Activated CD4-positive, alpha-beta T cell treated with anti-CD3 and anti-CD28 coated beads for 24 hours (primary cell): ENCODE measurements around the gene TECTB.
A peak's percentile ranks its signal among the peaks of the same experiment; 100 is the strongest.

ENCODE experiments used
- DNase-seq, 2 donors: peaks; one replicate each; pipeline ENCODE4 v3.0.0-alpha.2; 2020; ENCODE audit warnings: low read depth in 2 of 2

Gene TECTB

GRCh38 chr10:112308125-112308502 lies 24.9 kb downstream of the TECTB start:
- DNase-seq: no peak

DNA sequence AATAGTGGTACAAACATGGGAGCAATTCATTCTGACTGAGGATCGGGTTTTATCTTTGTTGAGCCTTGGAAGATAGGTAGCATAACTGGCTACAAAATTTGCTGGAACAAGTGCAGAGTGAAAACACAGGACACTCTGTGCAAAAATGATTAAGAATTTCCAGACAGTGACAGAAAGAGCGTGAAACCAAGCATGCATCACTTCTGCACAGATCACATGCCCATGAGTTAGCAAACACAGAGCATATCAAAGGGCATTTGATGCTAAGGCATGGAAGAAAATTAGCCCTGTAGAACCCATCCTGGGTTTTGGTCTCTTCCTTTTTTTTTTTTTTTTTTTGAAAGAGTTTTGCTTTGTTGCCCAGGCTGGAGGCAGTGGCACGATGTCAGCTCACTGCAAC lies 28.3 kb downstream of the TECTB start:
- no peak for DNase-seq

GRCh38 chr10:112313234-112313633 lies 30.0 kb downstream of the TECTB start:
- DNase-seq: no peak

- no peak for DNase-seq
Measured at GRCh38 chr10:112313911-112314310, 30.7 kb downstream of the TECTB start.

GRCh38 chr10:112314822-112315474 lies 31.7 kb downstream of the TECTB start:
- DNase-seq: peak; percentile 68 to 73

GRCh38 chr10:112327678-112328077 lies 44.5 kb downstream of the TECTB start:
- DNase-seq: no peak

GRCh38 chr10:112330162-112330561 lies 47.0 kb downstream of the TECTB start:
- DNase-seq: no peak

DNA sequence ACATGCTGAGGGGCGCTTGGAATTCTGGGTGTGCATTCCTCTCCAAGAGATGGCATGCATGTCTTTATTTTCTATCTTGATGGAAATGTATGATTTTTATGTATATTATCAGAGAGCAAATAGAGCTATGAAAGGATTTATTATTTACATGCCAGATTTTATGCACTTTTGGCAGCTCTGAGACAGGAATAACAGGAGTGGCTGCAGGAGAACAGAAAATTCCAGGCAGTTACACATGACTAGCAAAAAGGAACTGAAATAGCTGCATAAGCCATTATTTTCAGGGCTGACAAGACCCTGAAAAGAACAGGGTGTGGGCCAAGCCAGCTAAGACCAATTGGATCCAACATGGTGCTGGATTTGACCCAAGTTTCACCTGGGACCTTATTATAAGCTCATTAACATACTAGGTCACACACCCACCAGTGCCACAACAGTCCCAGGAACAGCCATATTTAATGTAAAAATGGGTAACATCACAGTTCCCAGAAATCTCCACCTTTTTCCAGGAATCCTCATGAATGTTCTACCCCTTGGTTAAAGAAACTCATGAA lies 47.5 kb downstream of the TECTB start:
- no peak for DNase-seq

DNA sequence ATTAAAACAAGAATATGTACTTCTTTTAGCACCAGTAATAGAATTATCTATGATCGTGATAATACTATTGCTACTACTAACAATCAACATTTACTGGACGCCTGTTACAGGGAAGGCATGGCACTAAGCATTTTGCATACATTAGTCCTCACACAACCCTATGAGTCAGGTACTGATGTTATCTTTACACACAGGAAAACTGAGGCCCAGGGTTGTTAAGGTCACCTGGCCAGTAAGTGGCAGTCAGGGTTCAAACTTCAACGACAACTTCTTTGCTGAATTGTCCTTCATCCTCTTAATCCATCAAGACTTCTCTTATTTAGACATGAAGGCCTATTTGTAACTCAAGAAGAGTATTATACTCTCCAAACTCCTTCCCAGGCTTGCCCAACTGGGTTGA lies 48.8 kb downstream of the TECTB start:
- DNase-seq: no peak

- DNase-seq: no peak
Measured at GRCh38 chr10:112332509-112333228, 49.5 kb downstream of the TECTB start.

DNA sequence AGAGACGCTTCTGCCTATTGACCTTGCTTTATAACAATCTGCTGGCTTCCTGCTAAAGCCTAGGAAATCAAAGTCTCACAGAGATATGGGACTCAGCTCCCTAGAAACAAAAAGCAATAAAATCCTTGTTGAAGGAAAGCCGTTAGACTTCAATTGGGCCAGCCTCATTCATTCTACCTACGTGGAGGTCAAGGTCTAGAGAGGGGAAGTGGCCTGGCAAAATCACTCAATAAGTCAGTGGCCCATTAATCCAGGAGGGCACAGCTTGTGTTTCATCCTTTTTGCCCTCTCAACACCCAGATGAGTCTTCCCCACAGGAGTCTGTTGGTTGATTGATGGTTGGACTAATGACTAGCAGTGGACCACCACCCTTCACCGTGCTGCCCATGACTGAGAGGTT lies 50.3 kb downstream of the TECTB start:
- no peak for DNase-seq

- DNase-seq: no peak
Measured at GRCh38 chr10:112335111-112335867, 52.1 kb downstream of the TECTB start.

- no peak for DNase-seq
Measured at GRCh38 chr10:112335868-112336265, 52.7 kb downstream of the TECTB start.

DNA sequence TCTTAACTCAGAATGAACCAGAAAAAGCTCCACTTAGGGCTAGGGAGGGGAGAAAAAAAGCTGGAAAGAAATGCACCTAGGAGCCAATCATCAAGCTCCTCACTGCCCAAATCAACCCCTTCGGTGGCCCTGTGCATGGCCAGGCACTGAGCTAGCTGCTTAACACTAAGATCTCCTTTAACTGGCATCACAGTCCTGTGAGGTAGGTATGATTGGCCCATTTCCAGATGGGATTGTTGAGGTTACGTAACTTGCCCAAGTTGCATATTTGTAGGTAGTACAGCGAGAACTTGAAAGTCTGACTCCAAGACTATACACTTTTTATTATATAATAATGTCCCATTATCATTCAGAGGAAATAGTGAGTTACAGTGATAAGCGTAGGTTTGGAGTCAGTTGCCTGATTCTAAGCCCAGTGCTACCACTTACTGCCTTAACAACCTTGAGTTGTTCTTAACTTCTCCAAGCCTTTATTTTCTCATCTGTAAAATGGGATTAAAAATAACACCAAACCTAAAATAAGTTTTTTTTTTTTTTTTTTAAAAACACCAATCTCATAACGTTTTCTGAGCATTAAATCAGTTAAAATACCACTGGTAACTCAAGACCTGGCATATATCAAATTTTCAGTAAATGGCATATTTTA lies 53.5 kb downstream of the TECTB start:
- no peak for DNase-seq

DNA sequence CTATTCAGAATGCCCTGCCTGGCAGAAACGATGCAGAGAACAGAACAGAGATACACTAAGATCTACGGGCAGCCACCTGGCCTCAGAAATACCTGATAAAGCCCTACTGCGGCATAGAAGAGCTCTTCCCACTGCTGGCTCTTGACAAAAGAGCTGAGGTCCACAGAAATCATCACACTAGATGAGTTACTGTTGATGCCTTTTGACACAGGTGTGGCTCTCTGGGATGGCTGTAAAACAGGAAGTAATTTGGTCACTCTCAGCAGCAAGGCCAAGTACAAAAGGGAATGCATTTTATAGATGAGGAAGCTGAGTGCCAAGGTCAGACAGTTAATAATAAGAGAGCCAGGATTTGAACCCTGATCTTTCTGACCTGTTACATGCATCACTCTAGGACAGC lies 55.8 kb downstream of the TECTB start:
- no peak for DNase-seq

DNA sequence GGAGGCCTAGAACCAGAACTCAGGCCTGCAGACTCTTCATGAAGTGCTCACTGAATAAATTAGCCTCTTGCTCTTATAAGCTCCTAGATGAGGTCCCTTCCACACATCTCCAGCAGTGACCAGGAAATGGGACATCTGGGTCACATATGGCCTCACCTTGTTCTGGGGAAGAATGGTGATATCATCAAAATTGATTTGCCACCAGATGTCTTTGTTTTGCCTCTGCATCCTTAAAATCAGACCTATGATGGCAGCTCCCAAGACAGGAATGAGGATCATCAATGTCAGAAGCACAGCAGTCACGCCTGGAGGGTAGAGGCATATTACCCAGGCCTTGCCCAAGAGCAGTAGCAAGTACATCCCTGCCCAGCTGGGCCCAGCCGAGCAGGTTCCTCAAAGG lies 57.4 kb downstream of the TECTB start:
- no peak for DNase-seq

DNA sequence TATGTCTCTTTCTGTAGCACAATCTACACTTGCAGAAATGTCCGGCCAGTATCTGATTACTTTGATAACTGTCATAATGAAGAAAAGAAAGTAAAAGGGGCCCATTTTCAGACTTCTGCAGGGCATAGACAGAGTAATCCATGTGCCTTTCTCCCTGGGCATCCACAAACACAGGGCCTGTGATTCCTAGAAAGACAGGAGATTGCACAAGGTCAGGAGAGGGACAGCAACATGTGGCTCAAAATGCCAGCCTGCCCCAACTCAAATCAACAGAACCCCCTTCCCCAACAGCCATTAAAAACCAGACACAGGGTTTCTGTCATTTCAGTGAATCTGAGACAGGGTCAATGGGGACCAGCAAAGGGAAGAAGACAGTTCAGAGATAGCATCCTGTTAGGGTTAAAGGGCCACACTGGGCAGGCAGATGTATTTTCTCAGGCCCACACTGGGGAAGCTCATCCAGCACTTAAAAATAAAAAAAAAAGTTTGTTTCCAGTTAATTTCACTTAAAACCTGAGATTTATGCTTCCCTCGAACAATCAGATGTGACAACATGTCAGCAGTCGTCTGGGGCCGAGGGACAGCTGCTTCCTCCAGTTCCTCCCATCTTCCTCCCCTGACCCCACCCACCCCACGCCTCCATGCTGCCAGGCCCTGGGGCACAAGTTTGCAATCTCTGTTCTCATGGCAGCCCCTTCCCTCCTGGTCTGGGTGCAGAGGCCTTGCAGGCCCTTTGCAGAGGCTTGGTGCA lies 60.0 kb downstream of the TECTB start:
- DNase-seq: no peak

GRCh38 chr10:112344261-112344660 lies 61.1 kb downstream of the TECTB start:
- DNase-seq: no peak

- DNase-seq: no peak
Measured at GRCh38 chr10:112345202-112345601, 62.0 kb downstream of the TECTB start.

GRCh38 chr10:112345743-112346142 lies 62.5 kb downstream of the TECTB start:
- DNase-seq: no peak

- no peak for DNase-seq
Measured at GRCh38 chr10:112346774-112347173, 63.6 kb downstream of the TECTB start.
